GM12878 (cell line): ENCODE measurements around the gene PRIMPOL. TPM values are rescaled to one million over a fixed set of nuclear protein-coding genes. Genes with fewer than 3 reads are reported as not detected.

Experiments used
- polyA plus RNA-seq, 11 experiments: library from polyadenylated mRNA; depleted of rRNA in 4 of 11; unstranded in 6 of 11; stranded (reverse) in 5 of 11; fragments of >200 nt; fragmentation: Nextera tagmentation in 4 of 11; fragmentation: Illumina TruSeq in 1 of 11; extraction: Ambion mirVana in 4 of 11; extraction: Trizol in 1 of 11; gene quantifications; 1 replicate in 1 of 11; 2 replicates in 10 of 11; pipeline versions ENCODE4 v1.2.1 to v1.2.3, GENCODE V29; 2011 to 2016; ENCODE audit warnings: inconsistent platforms in 2 of 11, missing spikeins in 2 of 11, low read depth in 1 of 11
- total RNA-seq, 4 experiments: library from RNA; depleted of rRNA in 3 of 4; stranded (reverse); fragments of >200 nt in 3 of 4; fragmentation: Illumina TruSeq in 1 of 4; extraction: Trizol in 1 of 4; gene quantifications; 2 replicates each; pipeline versions ENCODE4 v1.2.1 to v1.2.3, GENCODE V29; 2013 to 2021

Gene PRIMPOL
- total and polyA plus RNA-seq, 10 of the 15 experiments (the other 5 are each of a cell fraction or from before 2014, with no cell fraction given) = 10.6 to 23.7 (median 14.0) TPM

Other genes with a start within 250 kb of the PRIMPOL start
- gene IRF2, start 175.2 kb upstream of the PRIMPOL start, total RNA-seq (2014; rRNA removed) = 44.7 and 45.1 TPM in 2 replicates
- gene IRF2, start 175.2 kb upstream of the PRIMPOL start, total RNA-seq (2014; rRNA removed; fragmentation: Illumina TruSeq; extraction: Trizol) = 51.1 and 51.9 TPM in 2 replicates
- gene IRF2, start 175.2 kb upstream of the PRIMPOL start, total RNA-seq (2021) = 52.2 and 65.7 TPM in 2 replicates
- gene IRF2, start 175.2 kb upstream of the PRIMPOL start, polyA plus RNA-seq (2011; rRNA removed) = 90.3 and 99.3 TPM in 2 replicates
- gene IRF2, start 175.2 kb upstream of the PRIMPOL start, polyA plus RNA-seq (2014; fragmentation: Illumina TruSeq; extraction: Trizol) = 79.9 and 96.4 TPM in 2 replicates
- 10 to 100 TPM; 58.4 to 59.9 TPM for gene IRF2, start 175.2 kb upstream of the PRIMPOL start, polyA plus RNA-seq (2014; fragmentation: Nextera tagmentation; extraction: Ambion mirVana)
- gene IRF2, start 175.2 kb upstream of the PRIMPOL start, polyA plus RNA-seq (2014; rRNA removed) = 46.6 and 52.8 TPM in 2 replicates
- 10 to 100 TPM; 59.4 to 66.0 TPM for gene IRF2, start 175.2 kb upstream of the PRIMPOL start, polyA plus RNA-seq (2016; fragmentation: Nextera tagmentation; extraction: Ambion mirVana)
- gene CASP3, start 291 bp upstream of the PRIMPOL start, total RNA-seq (2014; rRNA removed) = 62.4 and 78.7 TPM in 2 replicates
- gene CASP3, start 291 bp upstream of the PRIMPOL start, total RNA-seq (2014; rRNA removed; fragmentation: Illumina TruSeq; extraction: Trizol) = 79.8 TPM in 2 replicates
- gene CASP3, start 291 bp upstream of the PRIMPOL start, total RNA-seq (2021) = 64.7 and 68.4 TPM in 2 replicates
- gene CASP3, start 291 bp upstream of the PRIMPOL start, polyA plus RNA-seq (2011; rRNA removed) = 83.2 and 128 TPM in 2 replicates
- gene CASP3, start 291 bp upstream of the PRIMPOL start, polyA plus RNA-seq (2014; fragmentation: Illumina TruSeq; extraction: Trizol) = 82.8 and 96.8 TPM in 2 replicates
- 10 to 100 TPM; 50.0 to 59.0 TPM for gene CASP3, start 291 bp upstream of the PRIMPOL start, polyA plus RNA-seq (2014; fragmentation: Nextera tagmentation; extraction: Ambion mirVana)
- gene CASP3, start 291 bp upstream of the PRIMPOL start, polyA plus RNA-seq (2014; rRNA removed) = 58.8 and 69.0 TPM in 2 replicates
- 100 to 1,000 TPM; 193 to 194 TPM for gene CASP3, start 291 bp upstream of the PRIMPOL start, polyA plus RNA-seq (2016; fragmentation: Nextera tagmentation; extraction: Ambion mirVana)
- 39.6 and 48.7 TPM in 2 replicates for gene CENPU, start 84.4 kb downstream of the PRIMPOL start, total RNA-seq (2014; rRNA removed)
- gene CENPU, start 84.4 kb downstream of the PRIMPOL start, total RNA-seq (2014; rRNA removed; fragmentation: Illumina TruSeq; extraction: Trizol) = 66.6 and 66.7 TPM in 2 replicates
- gene CENPU, start 84.4 kb downstream of the PRIMPOL start, total RNA-seq (2021) = 38.6 and 43.9 TPM in 2 replicates
- gene CENPU, start 84.4 kb downstream of the PRIMPOL start, polyA plus RNA-seq (2011; rRNA removed) = 58.4 and 106 TPM in 2 replicates
- gene CENPU, start 84.4 kb downstream of the PRIMPOL start, polyA plus RNA-seq (2014; fragmentation: Illumina TruSeq; extraction: Trizol) = 70.8 and 95.3 TPM in 2 replicates
- gene CENPU, start 84.4 kb downstream of the PRIMPOL start, polyA plus RNA-seq (2014; fragmentation: Nextera tagmentation; extraction: Ambion mirVana) = 10 to 100 TPM; 26.6 to 46.5 TPM
- gene CENPU, start 84.4 kb downstream of the PRIMPOL start, polyA plus RNA-seq (2014; rRNA removed) = 33.8 and 49.2 TPM in 2 replicates
- 10 to 100 TPM; 90.7 to 90.8 TPM for gene CENPU, start 84.4 kb downstream of the PRIMPOL start, polyA plus RNA-seq (2016; fragmentation: Nextera tagmentation; extraction: Ambion mirVana)
- gene ACSL1, start 176.2 kb downstream of the PRIMPOL start, total RNA-seq (2014; rRNA removed) = 58.3 and 62.9 TPM in 2 replicates
- gene ACSL1, start 176.2 kb downstream of the PRIMPOL start, total RNA-seq (2014; rRNA removed; fragmentation: Illumina TruSeq; extraction: Trizol) = 63.8 and 65.6 TPM in 2 replicates
- 59.5 and 63.2 TPM in 2 replicates for gene ACSL1, start 176.2 kb downstream of the PRIMPOL start, total RNA-seq (2021)
- gene ACSL1, start 176.2 kb downstream of the PRIMPOL start, polyA plus RNA-seq (2011; rRNA removed) = 60.2 and 72.4 TPM in 2 replicates
- gene ACSL1, start 176.2 kb downstream of the PRIMPOL start, polyA plus RNA-seq (2014; fragmentation: Illumina TruSeq; extraction: Trizol) = 68.1 and 81.7 TPM in 2 replicates
- 10 to 100 TPM; 30.7 to 32.6 TPM for gene ACSL1, start 176.2 kb downstream of the PRIMPOL start, polyA plus RNA-seq (2014; fragmentation: Nextera tagmentation; extraction: Ambion mirVana)
- gene ACSL1, start 176.2 kb downstream of the PRIMPOL start, polyA plus RNA-seq (2014; rRNA removed) = 44.4 and 47.0 TPM in 2 replicates
- gene ACSL1, start 176.2 kb downstream of the PRIMPOL start, polyA plus RNA-seq (2016; fragmentation: Nextera tagmentation; extraction: Ambion mirVana) = 10 to 100 TPM; 53.8 to 59.0 TPM